GM18520 (cell line): Measurements from ENCODE around the gene UNC13C.

Experiments
- ATAC-seq: cut with Tn5 transposase; IDR thresholded peaks from one replicate; pipeline ENCODE4 v1.9.1; 2021; ENCODE audit not compliant: unreplicated experiment

Gene UNC13C

DNA sequence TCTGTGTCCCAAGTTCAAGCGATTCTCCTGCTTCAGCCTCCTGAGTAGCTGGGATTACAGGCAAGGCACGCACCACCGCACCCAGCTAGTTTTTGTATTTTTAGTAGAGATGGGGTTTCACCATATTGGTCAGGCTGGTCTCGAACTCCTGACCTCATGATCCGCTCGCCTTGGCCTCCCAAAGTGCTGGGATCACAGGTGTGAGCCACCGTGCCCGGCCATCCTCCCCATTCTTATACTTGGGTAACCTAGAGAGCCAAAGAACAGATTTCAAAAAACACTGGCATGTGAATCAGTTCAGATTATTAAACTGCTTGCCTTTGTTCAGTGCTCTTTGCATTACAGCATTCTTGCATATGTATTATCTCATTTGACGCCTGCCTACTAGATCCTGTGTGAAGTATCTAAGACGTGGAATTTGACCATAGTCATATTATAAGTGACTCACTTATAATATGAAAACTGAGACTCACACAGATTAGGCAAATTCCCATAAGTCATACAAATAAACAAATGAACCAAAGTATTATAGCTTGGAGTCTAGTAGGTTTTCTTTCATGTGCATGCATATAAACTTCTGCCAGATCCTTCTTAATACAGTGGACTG is 123.5 kb downstream of the UNC13C start:
- no peak for ATAC-seq

DNA sequence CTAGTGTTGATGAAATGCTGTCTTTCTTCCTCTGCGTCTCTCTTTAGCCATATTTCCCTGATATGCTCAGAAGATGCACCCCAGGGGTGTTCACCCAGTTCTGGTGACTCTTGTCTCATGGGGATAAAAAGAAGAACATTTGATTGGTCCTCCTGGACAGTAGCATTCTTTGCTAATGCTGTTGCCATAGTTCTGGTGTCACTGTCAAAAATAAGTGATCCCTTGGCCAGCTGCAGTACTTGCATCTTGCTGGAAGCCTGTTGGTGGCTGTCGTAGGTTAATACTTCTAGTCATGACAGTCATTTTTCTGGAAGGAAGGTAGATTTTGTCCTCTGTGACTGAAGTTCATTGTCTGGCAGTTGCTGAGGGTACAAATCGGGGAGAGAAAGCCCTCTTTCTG is 124.5 kb downstream of the UNC13C start:
- no peak for ATAC-seq

DNA sequence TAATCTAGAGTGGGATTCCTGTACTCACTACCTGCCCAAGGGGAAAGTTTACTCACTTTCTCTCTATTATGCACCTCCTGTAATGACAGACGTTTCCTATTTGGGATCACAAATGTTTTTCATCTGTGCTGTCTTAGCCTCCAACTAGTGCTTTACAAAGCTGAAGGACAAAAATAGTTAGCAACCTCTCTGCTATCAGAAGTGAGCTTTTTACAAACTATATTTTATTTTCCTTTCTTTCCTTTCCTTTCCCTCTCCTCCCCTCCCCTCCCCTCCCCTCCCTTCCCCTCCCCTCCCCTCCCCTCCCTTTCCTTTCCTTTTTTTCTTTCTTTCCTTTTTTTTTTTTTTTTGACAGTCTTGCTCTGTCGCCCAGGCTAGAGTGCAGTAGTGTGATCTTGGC is 130.8 kb downstream of the UNC13C start:
- no peak for ATAC-seq

DNA sequence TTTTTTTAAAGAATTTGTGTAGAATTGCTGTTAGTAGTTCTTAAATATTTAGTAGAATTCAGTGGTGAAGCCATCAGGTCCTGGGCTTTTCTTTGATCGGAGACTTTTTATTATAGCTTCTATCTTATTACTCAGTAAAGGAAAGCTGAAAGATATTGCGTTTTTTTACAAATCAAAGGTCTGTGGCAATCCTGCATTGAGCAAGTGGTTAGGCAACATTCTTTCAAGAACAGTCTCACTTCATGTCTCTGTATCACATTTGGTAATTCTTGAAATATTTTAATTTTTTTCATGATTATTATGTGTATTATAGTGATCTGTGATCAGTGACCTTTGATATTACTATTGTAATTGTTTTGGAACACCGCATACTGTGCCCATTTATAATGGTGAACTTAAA is 140.8 kb downstream of the UNC13C start:
- ATAC-seq, result no peak

DNA sequence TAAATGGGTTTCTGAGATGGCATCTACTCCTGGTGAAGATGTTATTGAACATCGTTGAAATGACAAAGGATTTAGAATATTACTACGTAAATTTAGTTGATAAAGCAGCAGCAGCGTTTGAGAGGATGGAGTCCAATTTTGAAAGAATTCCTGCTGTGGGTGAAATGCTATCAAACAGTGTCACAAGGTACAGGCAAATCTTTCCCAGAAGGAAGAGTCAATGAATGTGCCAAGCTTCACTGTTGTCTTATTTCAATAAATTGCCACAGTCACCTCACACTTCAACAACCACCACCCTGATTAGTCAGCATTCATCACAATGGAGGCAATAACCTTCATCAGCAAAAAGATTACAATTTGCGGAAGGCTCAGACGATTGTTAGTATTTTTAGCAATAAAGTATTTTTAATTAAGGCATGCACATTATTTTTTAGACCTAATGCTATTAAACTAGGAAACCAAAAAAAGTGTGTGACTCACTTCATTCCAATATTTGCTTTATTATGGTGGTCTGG is 142.8 kb downstream of the UNC13C start:
- ATAC-seq, result no peak

DNA sequence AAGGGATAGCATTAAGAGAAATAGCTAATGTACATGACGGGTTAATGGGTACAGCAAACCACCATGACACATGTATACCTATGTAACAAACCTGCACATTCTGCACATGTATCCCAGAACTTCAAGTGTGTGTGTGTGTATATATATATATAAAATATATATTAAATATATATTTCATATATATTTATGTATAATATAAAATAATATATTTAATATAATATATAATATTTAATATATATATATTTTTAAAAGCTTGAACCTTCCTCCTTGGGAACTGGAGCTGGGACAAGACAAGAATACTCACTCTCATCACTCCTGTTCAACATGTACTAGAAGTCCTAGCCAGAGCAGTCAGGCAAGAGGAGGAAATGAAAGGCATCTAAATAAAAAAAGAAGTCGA is 149.3 kb downstream of the UNC13C start:
- ATAC-seq, result no peak

DNA sequence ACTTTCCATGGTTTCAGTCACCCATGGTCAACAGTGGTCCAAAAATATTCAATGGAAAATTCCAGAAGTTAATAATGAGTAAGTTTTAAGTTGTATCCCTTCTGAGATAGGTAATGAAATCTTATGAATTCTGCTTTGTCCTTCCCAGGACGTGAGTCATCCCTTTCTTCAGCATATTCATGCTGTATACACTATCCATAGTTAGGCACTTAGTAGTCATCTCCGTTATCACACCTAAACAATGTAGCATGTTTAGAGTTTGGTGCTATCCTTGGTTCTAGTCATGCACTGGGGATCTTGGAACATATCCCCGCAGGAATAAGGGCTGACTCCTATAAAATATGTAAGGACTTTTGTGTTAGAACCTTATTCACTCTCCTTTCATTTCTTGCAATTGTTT is 153.2 kb downstream of the UNC13C start:
- no peak for ATAC-seq

DNA sequence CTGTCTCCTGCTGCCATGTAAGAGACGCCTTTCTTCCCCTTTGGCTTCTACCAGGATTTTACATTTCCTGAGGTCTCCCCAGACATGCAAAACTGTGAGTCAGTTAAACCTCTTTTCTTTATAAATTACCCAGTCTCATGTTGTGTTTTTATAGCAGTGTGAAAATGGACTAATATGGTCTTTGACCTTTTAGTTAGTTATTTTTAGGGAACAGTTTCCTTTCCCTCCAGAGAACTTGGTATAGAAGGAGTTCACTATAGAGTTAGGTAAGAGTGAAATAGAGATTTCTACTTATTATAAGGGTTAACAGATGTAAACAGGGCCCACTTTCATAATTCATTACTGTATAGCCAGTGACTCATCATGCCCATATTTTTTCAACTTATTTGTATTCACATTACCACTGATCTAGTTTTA is 170.9 kb downstream of the UNC13C start:
- no peak for ATAC-seq

DNA sequence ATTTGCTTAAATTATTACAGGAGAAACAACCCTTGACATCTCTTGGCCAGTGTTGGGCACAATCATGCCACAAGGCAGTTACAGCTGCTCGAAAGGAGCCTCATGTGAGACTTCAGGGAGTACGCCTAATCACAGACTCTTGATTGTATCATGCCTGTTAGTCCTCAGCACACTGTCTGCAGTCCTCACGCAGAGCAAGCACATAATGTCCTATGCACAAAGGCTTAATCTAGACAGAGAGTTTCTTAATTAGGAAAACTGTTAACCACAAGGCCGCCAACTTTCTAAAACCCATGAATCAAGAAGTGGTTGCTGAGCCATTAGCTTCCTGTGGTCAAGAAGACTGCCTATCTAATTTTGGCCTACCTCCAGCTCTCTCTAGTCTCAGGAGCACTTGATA is 172.0 kb downstream of the UNC13C start:
- no peak for ATAC-seq

DNA sequence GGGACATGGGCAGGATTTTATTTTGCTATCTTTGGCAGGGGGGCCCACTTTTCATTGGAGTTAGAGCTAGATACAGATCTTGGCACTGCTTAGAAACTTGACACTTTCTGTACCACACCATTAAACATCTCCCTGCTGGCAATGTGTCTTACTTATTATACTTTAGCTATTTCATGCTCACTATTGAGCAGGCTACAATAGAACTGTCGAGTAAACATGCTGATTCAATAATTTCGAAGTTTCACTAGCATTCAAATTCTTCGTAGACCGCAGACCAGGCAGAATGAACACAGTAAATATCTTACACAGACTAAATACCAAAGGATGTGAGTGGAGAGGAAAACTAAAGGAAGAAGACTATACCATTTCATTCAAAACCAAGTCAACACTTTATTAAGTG is 180.8 kb downstream of the UNC13C start:
- ATAC-seq, result no peak

DNA sequence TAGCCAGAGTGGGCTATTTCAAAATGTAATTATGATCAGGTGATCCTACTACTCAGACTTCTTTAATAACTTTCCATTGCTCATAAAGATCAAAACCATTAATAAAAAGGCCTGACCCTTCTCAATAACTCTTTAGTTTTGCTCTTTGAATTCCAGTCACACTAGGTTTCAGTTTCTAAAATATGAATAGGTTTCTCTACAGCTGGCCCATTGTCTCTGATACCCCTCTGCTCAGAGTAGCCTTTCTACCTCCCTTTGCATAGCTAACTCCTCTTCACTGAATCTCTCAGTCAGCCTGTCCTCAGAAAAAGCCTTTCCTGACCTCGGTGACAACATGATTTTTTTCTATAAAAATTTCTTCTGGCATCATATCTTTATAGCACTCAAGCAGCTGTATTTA is 209.1 kb downstream of the UNC13C start:
- no peak for ATAC-seq

DNA sequence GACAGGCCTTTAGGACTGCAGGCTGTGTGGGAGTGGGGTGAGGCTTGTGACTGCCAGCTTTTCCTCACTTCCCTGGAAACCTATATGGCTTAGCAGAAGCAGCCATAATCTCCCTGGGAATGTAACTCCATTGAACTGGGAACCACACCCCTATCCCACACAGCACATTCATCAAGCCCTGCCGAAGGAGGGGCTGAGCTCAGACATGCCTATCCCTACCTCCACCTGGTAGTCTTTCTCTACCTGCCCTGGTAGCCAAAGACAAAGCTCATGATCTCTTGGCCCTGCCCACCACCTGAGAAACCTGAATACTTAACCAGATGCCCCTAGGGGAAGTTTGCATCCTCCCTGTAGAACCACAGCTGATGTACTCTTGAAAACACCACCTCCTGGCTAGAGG is 219.8 kb downstream of the UNC13C start:
- no peak for ATAC-seq

DNA sequence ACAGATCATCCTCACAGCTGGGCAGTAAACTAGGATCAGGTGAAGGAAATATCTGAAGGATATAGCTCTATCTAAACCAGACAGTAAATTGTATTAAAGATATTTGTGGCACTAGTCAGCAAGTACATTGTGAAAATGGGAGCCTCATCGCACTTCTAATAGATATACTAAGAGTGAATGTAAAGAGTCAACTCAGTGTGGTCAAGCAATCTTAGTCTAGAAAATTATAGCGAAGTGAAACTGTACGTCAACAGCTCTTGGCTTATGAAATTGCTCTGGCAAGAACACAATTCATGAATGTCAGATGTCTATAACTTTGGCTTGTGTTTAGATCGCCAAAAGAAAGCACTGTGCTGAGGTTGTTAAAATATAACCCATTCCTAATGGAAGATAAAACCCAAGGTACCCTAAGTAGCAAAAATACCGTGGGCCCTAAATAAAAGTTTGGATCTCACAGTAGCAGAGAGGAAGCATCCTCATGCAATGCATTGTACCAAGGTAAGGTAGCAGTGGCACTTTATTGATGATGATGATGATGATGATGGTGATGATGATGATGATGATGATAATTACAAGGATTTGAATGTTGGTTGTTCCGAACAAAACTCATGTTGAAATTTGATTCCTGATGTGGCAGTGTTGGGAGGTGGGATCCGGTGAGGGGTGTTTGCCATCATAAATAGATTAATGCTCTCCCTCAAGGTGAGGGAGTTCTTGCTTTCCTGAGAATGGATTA is 228.5 kb downstream of the UNC13C start:
- no peak for ATAC-seq

DNA sequence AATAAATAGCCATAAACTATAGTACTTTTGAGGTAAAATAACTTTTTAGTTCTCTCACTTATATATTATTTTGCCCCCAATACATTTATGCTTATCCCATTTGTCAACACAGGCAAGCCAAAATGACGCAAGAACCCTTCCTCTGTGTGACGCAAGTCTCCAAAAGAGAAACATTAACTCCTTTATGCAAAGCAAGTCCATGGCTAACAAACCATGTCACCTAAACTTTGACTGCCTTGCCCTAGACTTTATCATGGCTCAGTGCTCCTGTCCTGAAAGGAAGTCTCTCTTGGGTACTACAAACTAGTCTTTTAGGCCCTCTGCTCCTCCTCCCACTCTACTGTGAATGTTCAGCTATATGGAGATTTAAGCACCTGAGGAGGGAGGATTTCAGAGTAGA is 230.5 kb downstream of the UNC13C start:
- no peak for ATAC-seq

DNA sequence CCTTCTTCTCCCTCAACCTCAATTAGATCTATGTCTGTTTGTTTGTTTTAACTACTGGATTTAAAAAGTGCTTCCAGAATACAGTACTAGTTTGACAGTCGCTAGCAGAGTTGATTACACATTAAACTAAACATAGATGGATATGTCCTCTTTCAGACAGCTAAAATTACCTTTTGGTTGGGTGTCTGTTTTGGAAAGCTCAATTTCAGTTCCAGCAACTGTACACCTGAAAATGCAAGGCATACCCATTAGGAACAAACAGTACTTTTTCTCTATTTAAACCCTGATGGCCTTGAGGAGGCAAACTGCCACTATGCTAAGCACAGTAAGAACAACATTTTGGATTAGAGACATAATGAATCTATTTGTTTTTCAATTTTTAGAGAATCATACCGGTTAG is 234.4 kb downstream of the UNC13C start:
- ATAC-seq, result no peak

DNA sequence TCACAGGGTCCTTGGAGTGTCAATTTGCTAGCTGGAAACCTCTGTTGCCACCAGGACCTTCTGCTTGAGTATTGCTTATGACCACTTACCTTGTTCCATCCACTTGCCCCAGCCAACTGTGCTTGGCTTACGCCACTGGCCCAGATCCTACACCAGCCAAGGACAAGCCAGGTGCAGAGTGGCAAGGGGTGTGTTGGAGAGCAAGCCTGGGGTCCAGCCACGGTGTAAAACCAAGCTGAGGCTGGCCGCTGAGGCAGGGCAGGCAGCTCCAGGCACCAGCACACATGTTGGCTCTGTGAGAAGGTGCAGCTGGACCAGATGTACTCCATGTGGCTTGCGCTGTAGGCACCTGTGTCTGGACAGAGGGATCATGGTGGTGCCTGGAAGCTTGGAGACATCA is 248.2 kb downstream of the UNC13C start:
- ATAC-seq, result no peak

DNA sequence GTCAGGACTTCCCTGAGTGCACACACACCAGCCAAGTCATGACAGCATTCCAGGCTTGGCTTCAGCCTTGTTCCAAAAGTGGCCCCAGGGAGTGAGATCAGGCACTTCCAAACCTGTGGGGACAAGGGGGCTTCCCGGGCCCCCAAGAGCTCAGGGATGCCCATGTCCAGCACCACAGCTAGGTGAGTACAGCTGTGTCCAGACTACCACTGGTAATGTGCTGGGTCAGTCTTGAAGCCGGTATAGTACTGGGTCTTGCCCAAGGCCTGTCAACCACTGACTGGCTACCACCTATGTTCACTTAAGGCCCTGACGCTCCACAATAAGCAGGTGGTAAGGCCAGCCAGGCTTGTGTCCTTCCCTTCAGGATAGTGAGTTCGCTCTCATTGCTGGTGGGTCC is 249.3 kb downstream of the UNC13C start:
- ATAC-seq, result no peak

DNA sequence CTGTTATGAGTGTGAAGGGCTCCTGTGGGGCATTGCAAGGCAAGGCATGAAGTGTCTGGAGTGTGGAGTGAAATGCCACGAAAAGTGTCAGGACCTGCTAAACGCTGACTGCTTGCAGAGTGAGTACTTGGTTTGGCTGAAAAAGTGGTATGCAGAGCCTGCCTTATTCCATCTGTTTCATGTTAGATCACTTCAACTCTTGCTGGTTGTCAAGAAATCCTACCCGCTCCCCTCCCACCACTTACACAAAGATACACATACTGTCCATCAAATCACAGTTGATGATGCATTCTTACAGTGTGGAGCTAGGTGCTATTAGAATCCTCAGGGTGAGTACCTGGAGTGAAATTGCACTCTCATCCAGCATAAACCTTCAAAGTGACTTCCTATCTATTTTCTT is 272.1 kb downstream of the UNC13C start:
- no peak for ATAC-seq

DNA sequence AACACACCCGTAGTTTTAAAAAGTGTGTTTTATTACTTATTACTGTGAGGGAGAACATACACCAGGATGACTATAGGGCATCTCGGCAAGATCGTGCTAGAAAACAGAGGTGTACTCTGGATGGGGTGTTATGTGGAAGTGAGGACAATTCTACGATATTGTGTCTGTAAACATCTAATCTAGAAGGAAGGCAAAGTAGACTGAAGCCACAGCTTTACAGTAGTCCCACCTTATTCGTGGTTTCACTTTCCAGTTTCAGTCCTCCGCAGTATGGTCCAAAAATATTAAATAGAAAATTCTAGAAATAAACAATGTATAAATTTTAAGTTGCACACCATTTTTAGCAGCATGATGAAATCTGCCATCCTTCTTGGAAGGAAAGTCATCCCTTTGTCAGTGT is 277.9 kb downstream of the UNC13C start:
- ATAC-seq, result no peak

DNA sequence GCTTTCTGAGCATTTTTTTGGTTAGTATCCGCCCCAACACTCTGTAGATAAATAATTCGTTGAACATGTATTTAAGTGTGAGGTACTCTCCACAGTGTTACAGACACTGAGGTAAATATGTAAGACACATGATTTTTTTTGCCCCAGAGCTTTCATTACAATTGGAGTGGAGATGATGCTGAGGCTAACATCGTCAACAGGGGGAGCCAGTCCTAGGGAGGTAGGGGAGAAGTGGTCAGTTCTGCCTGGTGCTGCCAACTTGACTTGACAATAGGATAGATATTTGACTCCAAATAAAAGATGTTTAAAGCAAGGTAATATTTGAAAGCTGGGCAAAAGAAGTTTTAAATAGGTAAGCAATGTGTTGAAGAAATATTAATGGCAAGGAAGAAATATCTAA is 295.7 kb downstream of the UNC13C start:
- ATAC-seq, result no peak

DNA sequence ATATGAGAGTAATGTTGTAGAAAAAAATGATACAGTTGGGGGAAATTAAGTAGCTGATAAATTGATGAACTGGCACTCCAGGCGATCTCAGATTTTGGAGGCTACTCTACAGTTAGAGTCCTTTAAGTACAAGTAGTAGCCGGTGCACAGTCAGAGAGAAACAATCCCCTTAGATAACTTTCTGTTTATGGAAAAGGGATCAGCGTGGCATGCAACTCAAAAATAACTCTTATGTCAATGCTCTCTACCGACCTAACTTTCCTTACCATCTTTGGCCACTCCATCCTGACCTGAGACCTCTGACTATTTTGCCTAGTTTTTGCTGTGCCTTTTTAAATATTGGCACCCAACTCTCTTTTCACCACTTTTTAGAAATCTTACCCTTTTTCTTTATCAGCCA is 299.6 kb downstream of the UNC13C start:
- no peak for ATAC-seq

DNA sequence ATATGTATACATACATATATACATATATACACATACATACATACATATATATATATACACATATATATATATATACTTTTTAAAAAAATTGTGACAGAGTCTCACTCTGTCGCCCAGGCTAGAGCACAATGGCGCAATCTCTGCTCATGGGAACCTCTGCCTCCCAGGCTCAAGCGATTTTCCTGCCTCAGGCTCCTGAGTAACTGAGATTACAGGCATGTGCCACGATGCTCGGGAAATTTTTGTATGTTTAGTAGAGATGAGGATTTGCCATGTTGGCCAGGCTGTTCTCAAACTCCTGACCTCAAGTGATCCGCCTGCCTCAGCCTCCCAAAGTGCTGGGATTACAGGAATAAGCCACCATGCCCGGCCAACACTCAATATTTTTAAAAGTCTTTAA is 302.5 kb downstream of the UNC13C start:
- no peak for ATAC-seq
